NCI-H524 (cell line): ENCODE measurements around the gene PIK3CD.

ENCODE experiments used
- DNase-seq, 2 experiments: peaks; one replicate each; lab custom pipeline; 2025; lab: John Stamatoyannopoulos, UW

PIK3CD gene

GRCh38 chr1:9774712-9775679, 123.5 kb downstream of the PIK3CD start:
- DNase-seq, result no peak

GRCh38 chr1:9776685-9777084, 125.2 kb downstream of the PIK3CD start:
- DNase-seq, result no peak
